Measurements from ENCODE around the gene OR2A12. TPM values are rescaled to one million over a fixed set of nuclear protein-coding genes. Genes with fewer than 3 reads are reported as not detected.
"Not testable (repeated sequence)": the region's sequence is repeated elsewhere in the genome, so short reads cannot be mapped to it uniquely, and the experiment has no call there.

The OR2A12 gene
- total RNA-seq = not detected

GRCh38 chr7:144085978-144086377, at the start of gene OR2A12:
Gene OR2A12, plus strand, starts transcription at chr7:144086278. Its CDS starts 8,830 bp downstream, at chr7:144095108.
- no peaks in the 10 kb centered on the region for H3K36me3 Mint-ChIP-seq (ENCODE audit: low read depth)
- H3K4me3 Mint-ChIP-seq = no peak within 1 kb of the TSS
- peaks cover 4% of the 10 kb centered on the region for H3K9me3 Mint-ChIP-seq (ENCODE audit: insufficient read depth)
- no peak within 1 kb of the TSS for H3K27ac Mint-ChIP-seq
- no peak for DNase-seq
- no peaks in the 10 kb centered on the region for H3K4me1 Mint-ChIP-seq (ENCODE audit: low read depth)
- CTCF ChIA-PET = no interaction called here
- POLR2A ChIA-PET = no interaction called here
- H3K27me3 Mint-ChIP-seq (ENCODE audit: low read depth) = peaks cover 2% of the 10 kb centered on the region
- ATAC-seq = no peak

- ChIA-PET CTCF (interaction anchor here (1.3 to 1.8 kb wide), 2 partner anchors 92 to 135 kb away, joined by 4 to 5 read pairs; partner anchors contain the start of gene TCAF1), POLR2A (no interaction called here)
- Mint-ChIP-seq H3K9me3 (ENCODE audit: insufficient read depth) (no peaks in the 10 kb centered on the region), H3K27me3 (ENCODE audit: low read depth) (no peaks in the 10 kb centered on the region), H3K4me3 (no peak overlapping the region), H3K36me3 (ENCODE audit: low read depth) (no peaks in the 10 kb centered on the region), H3K4me1 (ENCODE audit: low read depth) (no peaks in the 10 kb centered on the region), H3K27ac (no peak overlapping the region)
- DNase-seq (no peak), ATAC-seq (no peak)
Observed at GRCh38 chr7:144036302-144036885, 49.7 kb upstream of the OR2A12 start.

GRCh38 chr7:144037414-144038035, 48.6 kb upstream of the OR2A12 start:
- Mint-ChIP-seq H3K27me3 (ENCODE audit: low read depth) (no peaks in the 10 kb centered on the region), H3K4me3 (no peak overlapping the region), H3K36me3 (ENCODE audit: low read depth) (no peaks in the 10 kb centered on the region), H3K9me3 (ENCODE audit: insufficient read depth) (no peaks in the 10 kb centered on the region), H3K4me1 (ENCODE audit: low read depth) (no peaks in the 10 kb centered on the region), H3K27ac (no peak overlapping the region)
- ChIA-PET POLR2A (no interaction called here), CTCF (interaction anchor here (0.6 to 1.8 kb wide), 3 partner anchors 91 to 846 kb away, joined by 3 to 5 read pairs (median 4); partner anchors contain the start of gene TCAF1)
- no peak for ATAC-seq
- no peak for DNase-seq

GRCh38 chr7:144038887-144039286, 47.2 kb upstream of the OR2A12 start:
- ChIA-PET POLR2A (no interaction called here), CTCF (no interaction called here)
- Mint-ChIP-seq H3K27me3 (ENCODE audit: low read depth) (no peaks in the 10 kb centered on the region), H3K4me1 (ENCODE audit: low read depth) (no peaks in the 10 kb centered on the region), H3K9me3 (ENCODE audit: insufficient read depth) (no peaks in the 10 kb centered on the region), H3K27ac (no peak overlapping the region), H3K36me3 (ENCODE audit: low read depth) (no peaks in the 10 kb centered on the region), H3K4me3 (no peak overlapping the region)
- DNase-seq = no peak
- no peak for ATAC-seq

- no peaks in the 10 kb centered on the region for H3K36me3 Mint-ChIP-seq (ENCODE audit: low read depth)
- DNase-seq (no peak), ATAC-seq (no peak)
- ChIA-PET CTCF (no interaction called here), POLR2A (no interaction called here)
- H3K27me3 Mint-ChIP-seq (ENCODE audit: low read depth) = peaks cover 2% of the 10 kb centered on the region
- no peak within 1 kb of the TSS for H3K4me3 Mint-ChIP-seq
- no peak within 1 kb of the TSS for H3K27ac Mint-ChIP-seq
- no peaks in the 10 kb centered on the region for H3K9me3 Mint-ChIP-seq (ENCODE audit: insufficient read depth)
- no peaks in the 10 kb centered on the region for H3K4me1 Mint-ChIP-seq (ENCODE audit: low read depth)
Observed at GRCh38 chr7:144048648-144049047, 37.4 kb upstream of the OR2A12 start, which contains the start of gene OR2A5. Gene OR2A5, plus strand, starts transcription at chr7:144048948. Its CDS starts 1,454 bp downstream, at chr7:144050402.

GRCh38 chr7:144049491-144049890, 36.6 kb upstream of the OR2A12 start:
- POLR2A ChIA-PET = no interaction called here
- no peak for ATAC-seq
- H3K27ac Mint-ChIP-seq = no peak overlapping the region

GRCh38 chr7:144050093-144050492, 36.0 kb upstream of the OR2A12 start:
- Mint-ChIP-seq H3K36me3 (ENCODE audit: low read depth) (no peaks in the 10 kb centered on the region), H3K4me3 (no peak overlapping the region), H3K4me1 (ENCODE audit: low read depth) (no peaks in the 10 kb centered on the region), H3K27ac (no peak overlapping the region), H3K27me3 (ENCODE audit: low read depth) (peaks cover 3% of the 10 kb centered on the region), H3K9me3 (ENCODE audit: insufficient read depth) (no peaks in the 10 kb centered on the region)
- ChIA-PET POLR2A (no interaction called here), CTCF (no interaction called here)
- no peak for DNase-seq
- no peak for ATAC-seq

More at GRCh38 chr7:144049491-144049890, 36.6 kb upstream of the OR2A12 start:
- H3K4me3 Mint-ChIP-seq = no peak overlapping the region
- peaks cover 3% of the 10 kb centered on the region for H3K27me3 Mint-ChIP-seq (ENCODE audit: low read depth)
- H3K9me3 Mint-ChIP-seq (ENCODE audit: insufficient read depth) = no peaks in the 10 kb centered on the region
- CTCF ChIA-PET = no interaction called here
- no peak for DNase-seq
- no peaks in the 10 kb centered on the region for H3K4me1 Mint-ChIP-seq (ENCODE audit: low read depth)
- H3K36me3 Mint-ChIP-seq (ENCODE audit: low read depth) = no peaks in the 10 kb centered on the region

GRCh38 chr7:144050884-144051283, 35.2 kb upstream of the OR2A12 start:
- CTCF ChIA-PET, H3K4me3 Mint-ChIP-seq, H3K27ac Mint-ChIP-seq: not testable (repeated sequence)

GRCh38 chr7:144057954-144058353, 28.1 kb upstream of the OR2A12 start:
- Mint-ChIP-seq H3K36me3 (ENCODE audit: low read depth) (no peaks in the 10 kb centered on the region), H3K27ac (no peak overlapping the region), H3K27me3 (ENCODE audit: low read depth) (peaks cover 2% of the 10 kb centered on the region), H3K9me3 (ENCODE audit: insufficient read depth) (no peaks in the 10 kb centered on the region), H3K4me3 (no peak overlapping the region), H3K4me1 (ENCODE audit: low read depth) (no peaks in the 10 kb centered on the region)
- CTCF ChIA-PET = interaction anchor here (1.0 kb wide), 1 partner anchor 70 kb away, joined by 3 read pairs; no protein-coding TSS in a partner anchor
- DNase-seq (no peak), ATAC-seq (no peak)
- POLR2A ChIA-PET = no interaction called here

More at GRCh38 chr7:144050884-144051283, 35.2 kb upstream of the OR2A12 start:
- POLR2A ChIA-PET; H3K4me1 Mint-ChIP-seq (ENCODE audit: low read depth); H3K36me3 Mint-ChIP-seq (ENCODE audit: low read depth); ATAC-seq; H3K27me3 Mint-ChIP-seq (ENCODE audit: low read depth); DNase-seq; H3K9me3 Mint-ChIP-seq (ENCODE audit: insufficient read depth): not testable (repeated sequence)

GRCh38 chr7:144063710-144064109, 22.4 kb upstream of the OR2A12 start:
- POLR2A ChIA-PET = no interaction called here
- Mint-ChIP-seq H3K9me3 (ENCODE audit: insufficient read depth) (no peaks in the 10 kb centered on the region), H3K4me3 (no peak overlapping the region), H3K27me3 (ENCODE audit: low read depth) (peaks cover 8% of the 10 kb centered on the region), H3K27ac (no peak overlapping the region), H3K36me3 (ENCODE audit: low read depth) (no peaks in the 10 kb centered on the region), H3K4me1 (ENCODE audit: low read depth) (no peaks in the 10 kb centered on the region)
- DNase-seq (no peak), ATAC-seq (no peak)
- CTCF ChIA-PET = interaction anchor here (0.9 to 1.0 kb wide), 2 partner anchors 58 to 162 kb away, joined by 3 read pairs; partner anchors contain the start of gene TCAF1

- H3K27ac Mint-ChIP-seq = no peak within 1 kb of the TSS
- CTCF ChIA-PET = no interaction called here
- no peak for ATAC-seq
- no peaks in the 10 kb centered on the region for H3K36me3 Mint-ChIP-seq (ENCODE audit: low read depth)
- no peak within 1 kb of the TSS for H3K4me3 Mint-ChIP-seq
- no peaks in the 10 kb centered on the region for H3K4me1 Mint-ChIP-seq (ENCODE audit: low read depth)
- H3K27me3 Mint-ChIP-seq (ENCODE audit: low read depth) = peaks cover 8% of the 10 kb centered on the region
- POLR2A ChIA-PET = no interaction called here
- no peaks in the 10 kb centered on the region for H3K9me3 Mint-ChIP-seq (ENCODE audit: insufficient read depth)
- no peak for DNase-seq
Observed at GRCh38 chr7:144069511-144069910, 16.6 kb upstream of the OR2A12 start, which contains the start of gene OR2A25. Gene OR2A25, plus strand, starts transcription at chr7:144069811. Its CDS starts 4,409 bp downstream, at chr7:144074220.

GRCh38 chr7:144069953-144070352, 16.1 kb upstream of the OR2A12 start:
- no peak overlapping the region for H3K27ac Mint-ChIP-seq
- DNase-seq (no peak), ATAC-seq (no peak)
- no peaks in the 10 kb centered on the region for H3K9me3 Mint-ChIP-seq (ENCODE audit: insufficient read depth)
- POLR2A ChIA-PET = no interaction called here
- H3K4me1 Mint-ChIP-seq (ENCODE audit: low read depth) = no peaks in the 10 kb centered on the region
- no peak overlapping the region for H3K4me3 Mint-ChIP-seq
- CTCF ChIA-PET = no interaction called here
- H3K27me3 Mint-ChIP-seq (ENCODE audit: low read depth) = peaks cover 8% of the 10 kb centered on the region
- H3K36me3 Mint-ChIP-seq (ENCODE audit: low read depth) = no peaks in the 10 kb centered on the region
